Ramos (cell line): ENCODE data around the gene C18orf63.

ENCODE experiments used
- in situ Hi-C: fragments of 300-500 bp; cut with MboI; formaldehyde crosslinking; loops from one replicate; pipeline ENCODE4 v1.14.3; 2022; ENCODE audit warnings: low sequenced_read_pairs; ENCODE audit not compliant: unreplicated experiment

Gene C18orf63

DNA sequence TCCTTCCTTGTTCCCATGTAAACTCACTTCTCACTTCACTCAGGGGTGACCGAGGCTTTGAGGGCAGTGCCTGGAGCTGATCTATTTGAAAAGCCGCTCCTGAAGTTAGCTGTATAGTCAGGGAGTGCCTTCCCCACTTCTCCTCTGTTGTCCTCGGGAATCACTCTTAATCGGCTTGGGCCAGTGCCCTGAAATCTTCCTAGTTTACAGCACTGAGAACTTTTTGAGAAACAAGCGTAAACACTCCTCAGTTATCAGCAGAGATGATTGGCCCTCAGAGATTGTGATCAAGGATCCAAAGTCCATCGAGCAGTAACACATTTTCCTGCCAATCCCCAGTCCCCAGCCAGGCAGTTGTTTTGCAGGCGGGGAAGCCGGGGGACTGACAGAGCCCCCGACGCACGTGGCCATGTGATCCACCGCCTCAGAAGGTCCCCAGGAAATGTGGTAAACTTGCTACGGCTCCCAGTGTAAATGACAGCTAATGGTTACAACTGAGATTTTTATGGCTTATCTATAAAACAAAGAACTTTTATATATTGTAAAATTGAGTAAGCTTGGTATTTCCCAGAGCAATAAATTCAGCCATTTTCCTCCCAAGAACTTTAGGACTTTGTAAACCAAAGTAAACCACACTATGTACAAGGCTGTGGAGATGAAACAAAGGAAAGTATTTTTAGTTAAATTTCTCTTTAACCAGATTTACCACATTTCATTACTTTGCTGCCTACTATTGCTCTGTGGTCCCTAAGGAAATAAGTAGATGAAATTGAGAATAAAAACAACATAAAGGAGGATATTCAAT lies 53.5 kb downstream of the C18orf63 start:
- in situ Hi-C loops, result no loop called here

DNA sequence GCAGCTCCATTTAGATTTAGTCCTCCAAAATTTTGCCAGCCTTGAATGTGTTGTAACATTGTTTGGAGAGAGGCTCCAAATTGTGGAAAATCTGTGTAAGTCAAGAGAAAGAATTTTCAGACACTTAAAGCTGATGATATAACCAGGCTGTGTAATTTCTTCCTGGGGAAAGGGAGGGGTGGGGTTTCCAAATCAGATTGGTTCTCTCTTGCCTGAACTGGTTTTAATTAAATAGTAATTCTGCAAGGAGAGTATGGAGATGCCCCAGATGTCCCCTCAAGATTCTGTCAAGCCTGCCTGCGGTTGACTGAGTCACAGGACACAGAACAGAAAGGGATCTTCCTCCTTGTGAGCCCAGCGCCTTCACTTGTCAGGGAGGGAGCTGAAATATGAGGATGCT lies 54.5 kb downstream of the C18orf63 start:
- in situ Hi-C loops, result no loop called here

GRCh38 chr18:74373428-74373827 lies 57.8 kb downstream of the C18orf63 start:
- in situ Hi-C loops, result no loop called here

DNA sequence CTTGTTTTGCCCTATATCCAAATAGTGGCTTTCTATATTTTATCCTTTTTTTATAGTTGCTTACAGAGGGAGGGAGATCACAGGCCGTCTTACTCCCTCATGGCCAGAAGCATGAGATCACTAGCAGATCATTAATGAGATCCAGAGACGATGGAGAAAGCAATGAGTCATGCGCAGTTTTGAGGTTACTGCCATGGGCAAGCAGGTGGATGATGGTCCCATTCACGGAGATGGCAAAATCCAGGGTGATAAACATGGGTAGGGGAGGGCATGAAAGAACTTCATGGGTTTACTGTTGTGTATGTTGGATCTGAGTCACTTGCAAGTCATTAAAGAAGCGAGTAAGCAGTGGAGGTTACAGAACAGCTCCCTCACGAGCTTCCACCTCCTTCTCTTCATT lies 60.4 kb downstream of the C18orf63 start:
- in situ Hi-C loops, result no loop called here

DNA sequence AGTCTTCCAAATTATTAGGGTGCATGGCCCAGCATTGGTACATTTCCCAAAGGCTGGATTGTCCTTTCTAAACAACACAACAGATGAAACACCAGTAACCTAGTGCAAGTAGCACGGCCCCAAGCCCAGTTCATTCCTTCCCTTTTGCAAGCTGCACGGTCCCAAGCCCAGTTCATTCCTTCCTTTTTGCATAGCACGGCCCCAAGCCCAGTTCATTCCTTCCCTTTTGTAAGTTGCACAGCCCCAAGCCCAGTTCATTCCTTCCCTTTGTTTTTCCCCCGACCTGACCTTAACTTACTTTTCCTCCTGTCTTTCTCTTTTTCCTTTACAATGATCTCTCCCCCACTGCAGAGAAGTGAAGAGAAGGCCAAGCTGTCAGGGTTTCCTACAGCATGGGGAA lies 60.9 kb downstream of the C18orf63 start:
- in situ Hi-C loops, result no loop called here

DNA sequence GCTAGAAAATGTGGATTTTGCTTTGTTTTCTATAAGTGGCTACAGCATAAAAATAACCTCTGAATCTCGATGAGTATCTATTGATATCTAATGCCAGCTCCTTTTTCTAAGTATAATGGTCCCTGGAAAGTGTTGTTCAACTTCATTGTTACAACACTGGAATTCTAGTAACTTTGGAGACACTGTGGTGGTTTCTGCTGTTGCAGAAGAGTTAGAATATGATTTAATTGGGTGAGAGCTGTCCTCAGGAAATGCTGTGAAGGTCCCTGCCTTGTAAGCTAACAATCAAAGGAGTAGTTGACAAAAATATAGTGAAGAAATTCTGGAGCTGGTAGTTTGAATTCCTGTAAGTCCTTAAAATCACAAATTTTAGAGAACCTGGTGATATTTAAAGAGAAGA lies 62.1 kb downstream of the C18orf63 start:
- in situ Hi-C loops, result no loop called here

DNA sequence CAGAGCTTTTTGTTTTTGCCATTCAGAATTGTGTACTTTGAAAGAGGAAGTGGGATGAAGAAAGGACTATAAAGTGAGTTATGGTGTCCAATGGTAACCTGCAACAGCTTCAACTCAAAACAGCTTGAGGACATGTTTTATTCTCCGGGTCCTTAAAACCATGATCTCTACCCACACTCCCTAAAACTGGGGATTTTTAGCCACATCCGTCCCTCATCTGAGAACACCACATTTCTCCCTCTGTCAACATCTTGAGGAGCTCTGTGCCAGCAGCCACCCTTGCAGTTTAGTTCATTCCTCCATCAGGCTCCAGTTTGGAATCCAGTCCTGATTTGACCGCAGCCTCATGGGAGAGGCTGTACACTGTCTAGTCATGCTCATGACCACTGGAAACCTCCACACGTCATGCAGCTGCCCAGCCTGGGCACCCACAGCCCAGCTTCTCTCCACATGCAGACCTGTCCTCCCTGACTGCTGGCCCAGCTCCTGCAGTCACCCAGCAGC lies 62.6 kb downstream of the C18orf63 start:
- in situ Hi-C loops, result no loop called here

GRCh38 chr18:74380916-74381315 lies 65.3 kb downstream of the C18orf63 start:
- in situ Hi-C loops, result no loop called here

- in situ Hi-C loops, result no loop called here
Observed at GRCh38 chr18:74381621-74382295, 66.1 kb downstream of the C18orf63 start.

- in situ Hi-C loops, result no loop called here
Observed at GRCh38 chr18:74382481-74383017, 66.9 kb downstream of the C18orf63 start.

DNA sequence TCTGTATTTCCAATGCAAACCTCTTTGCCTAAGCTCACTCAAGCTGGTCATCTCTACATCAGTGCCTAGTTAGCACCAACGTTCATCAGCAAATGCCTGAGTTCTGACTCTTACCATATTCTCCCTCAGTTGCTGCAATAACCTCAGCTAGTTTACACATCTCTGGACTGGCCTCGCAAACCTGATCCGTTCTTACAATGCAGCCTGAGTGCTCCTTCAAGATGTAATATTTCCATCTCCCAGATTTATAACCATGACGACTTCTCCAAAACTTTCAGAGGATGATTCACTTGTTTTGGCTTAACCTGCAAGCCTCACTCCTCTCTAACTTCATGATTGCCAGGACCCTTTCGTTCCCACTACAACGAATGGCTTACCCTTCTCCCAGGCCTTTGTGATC lies 71.7 kb downstream of the C18orf63 start:
- in situ Hi-C loops, result no loop called here

GRCh38 chr18:74388227-74388626 lies 72.6 kb downstream of the C18orf63 start:
- in situ Hi-C loops, result no loop called here

DNA sequence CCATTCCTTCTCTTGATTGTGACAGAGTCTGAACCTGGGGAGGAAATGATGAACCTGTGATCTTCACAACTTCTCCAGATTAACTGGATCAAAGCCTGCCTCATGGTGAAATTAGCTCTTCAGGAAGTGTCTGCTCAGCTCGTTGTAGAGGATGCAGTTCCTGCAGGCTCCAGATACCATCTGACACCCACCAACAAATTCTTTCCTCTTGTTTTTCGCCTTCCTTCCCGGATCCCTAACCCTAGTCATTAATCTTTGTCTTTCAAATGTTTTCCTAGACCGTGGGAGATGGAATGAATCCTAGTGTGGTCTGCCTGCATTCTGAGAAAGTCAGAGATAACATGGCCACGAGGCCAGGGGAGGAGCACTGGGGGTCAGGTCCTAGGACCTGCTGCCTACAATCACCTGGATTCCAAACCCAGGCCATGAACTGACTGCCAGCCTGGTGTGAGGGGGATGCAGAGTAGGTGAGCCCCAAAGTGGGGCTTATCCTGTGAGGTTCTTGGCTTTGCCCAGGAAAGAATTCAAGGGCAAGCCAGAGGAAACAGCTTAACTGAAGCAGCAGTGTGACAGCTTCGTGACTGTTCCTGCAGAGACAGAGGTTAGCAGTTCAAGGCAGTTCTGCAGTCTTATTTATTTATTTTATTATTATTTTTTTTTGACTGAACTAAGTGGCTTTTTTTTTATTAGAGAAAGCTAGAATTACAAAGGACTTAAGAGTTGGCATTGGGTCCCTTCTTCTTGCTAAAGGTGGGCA lies 73.7 kb downstream of the C18orf63 start:
- in situ Hi-C loops, result no loop called here

- in situ Hi-C loops, result no loop called here
Observed at GRCh38 chr18:74389991-74390390, 74.4 kb downstream of the C18orf63 start.

- in situ Hi-C loops, result no loop called here
Observed at GRCh38 chr18:74390900-74391299, 75.3 kb downstream of the C18orf63 start.

DNA sequence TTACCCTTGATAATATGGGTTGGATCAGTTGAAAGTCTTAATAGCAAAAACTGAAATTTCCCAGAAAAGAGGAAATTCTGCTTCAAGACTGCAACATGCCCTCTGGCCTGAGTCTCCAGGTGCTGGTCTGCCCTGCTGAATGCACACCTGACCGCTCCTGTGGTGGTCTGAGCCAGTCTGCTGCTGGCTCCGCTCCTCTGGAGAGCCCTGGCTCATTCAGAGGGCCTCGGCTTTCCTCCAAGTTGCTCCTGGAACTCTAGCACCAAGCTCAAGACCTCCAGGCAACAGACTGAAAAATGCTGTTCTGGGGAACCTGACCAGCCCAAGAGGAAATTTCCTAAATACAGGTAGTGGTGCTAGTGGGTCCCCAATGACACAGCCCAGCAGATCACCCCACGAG lies 76.7 kb downstream of the C18orf63 start:
- in situ Hi-C loops, result no loop called here

DNA sequence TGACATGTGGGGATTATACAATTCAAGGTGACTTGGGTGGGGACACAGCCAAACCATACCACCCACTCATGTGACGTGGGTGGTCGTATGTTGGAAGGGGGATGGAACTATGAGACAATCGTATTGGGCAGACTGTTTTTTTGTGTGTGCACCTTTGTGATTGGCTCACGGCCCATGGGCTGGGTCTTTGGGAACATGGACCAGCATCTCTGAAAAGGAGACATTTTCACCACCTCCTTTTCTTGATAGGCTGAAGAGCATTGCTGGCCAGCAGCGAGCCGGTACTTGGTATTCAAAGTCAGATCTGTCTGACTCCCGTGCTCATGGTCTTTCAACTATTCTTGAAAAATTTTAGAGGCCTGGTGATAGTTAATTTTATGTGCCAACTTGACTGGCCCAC lies 79.4 kb downstream of the C18orf63 start:
- in situ Hi-C loops, result no loop called here

- in situ Hi-C loops, result no loop called here
Observed at GRCh38 chr18:74395648-74396154, 80.1 kb downstream of the C18orf63 start.

DNA sequence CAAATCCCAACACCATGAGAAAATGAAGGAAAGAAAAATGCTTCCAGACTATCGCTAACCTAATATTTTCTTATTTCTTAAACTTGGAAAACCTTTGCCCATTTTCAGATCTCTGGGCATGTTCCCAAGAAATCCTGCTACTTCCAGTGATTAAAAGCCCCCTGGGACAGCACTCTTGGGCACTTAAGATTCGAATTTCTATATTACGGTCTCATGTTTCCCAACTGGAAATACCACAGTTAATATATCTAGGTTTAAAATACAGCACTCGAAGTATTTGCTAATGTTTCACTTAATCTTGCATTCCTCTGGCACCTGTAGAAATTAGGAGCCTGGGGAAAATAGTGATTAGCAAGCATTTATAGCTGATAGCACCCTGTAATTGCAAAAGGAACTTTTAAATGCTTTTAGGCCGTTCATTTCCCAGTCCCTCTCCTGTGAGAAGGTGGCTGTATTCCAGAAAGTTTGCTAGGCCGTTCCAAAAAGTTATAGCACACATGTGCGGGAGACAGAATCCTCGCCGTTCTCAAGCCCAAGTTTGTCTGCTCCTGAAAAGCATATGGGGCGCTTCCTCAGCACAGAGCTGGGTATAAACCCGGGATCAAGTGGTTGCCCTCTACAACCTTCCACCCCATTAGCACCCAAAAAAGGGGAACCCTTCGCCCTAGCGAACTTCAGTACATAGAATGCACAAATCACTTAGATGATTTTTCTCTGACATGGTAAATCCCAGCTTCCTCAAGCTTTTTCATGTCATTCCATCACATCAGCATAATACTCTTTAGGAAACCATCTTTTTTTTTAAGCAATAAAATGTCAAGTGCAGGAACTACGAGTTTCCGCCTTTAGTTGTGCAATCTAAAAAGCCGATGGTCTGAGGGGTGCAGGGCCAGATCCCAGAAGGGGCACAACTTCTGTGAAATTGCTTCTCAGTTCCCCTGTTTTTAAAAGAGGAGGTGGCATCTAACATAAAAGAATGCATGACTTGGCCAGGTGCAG lies 80.8 kb downstream of the C18orf63 start:
- in situ Hi-C loops, result no loop called here
